NT2/D1 (cell line): Measurements from ENCODE around the gene CROCC2.

ENCODE experiments used
- DNase-seq: peaks from one replicate; pipeline ENCODE4 v3.0.0-alpha.2; 2011; ENCODE audit warnings: low read depth, low spot score
- H3K27me3 ChIP-seq: 2 replicates; pipeline ENCODE4 v1.6.0; 2011; ENCODE audit warnings: mild to moderate bottlenecking; ENCODE audit not compliant: insufficient read length, insufficient read depth
- H3K36me3 ChIP-seq: 2 replicates; pipeline ENCODE4 v1.6.1; 2011; ENCODE audit warnings: mild to moderate bottlenecking, low read length, mixed read lengths; ENCODE audit not compliant: insufficient read depth, insufficient read length
- H3K4me1 ChIP-seq: 2 replicates; pipeline ENCODE4 v1.5.1; 2011; ENCODE audit not compliant: insufficient read depth, insufficient read length
- H3K4me3 ChIP-seq: 2 replicates; pipeline ENCODE4 v1.5.1; 2011; ENCODE audit warnings: low read depth; ENCODE audit not compliant: insufficient read length
- H3K9ac ChIP-seq: 2 replicates; pipeline ENCODE4 v1.6.0; 2011; ENCODE audit warnings: low read depth; ENCODE audit not compliant: insufficient read length
- H3K9me3 ChIP-seq: 2 replicates; pipeline ENCODE4 v1.5.1; 2011; ENCODE audit warnings: mild to moderate bottlenecking, low read length; ENCODE audit not compliant: insufficient read depth
- SUZ12 ChIP-seq: IDR thresholded peaks from 2 replicates; pipeline ENCODE4 v1.6.1; 2011; ENCODE audit not compliant: insufficient read length, insufficient read depth; ENCODE audit errors: extremely low read depth
- YY1 ChIP-seq: IDR thresholded peaks from 2 replicates; pipeline ENCODE4 v1.6.1; 2011; ENCODE audit not compliant: insufficient read length, insufficient read depth
- ZNF274 ChIP-seq: IDR thresholded peaks from 2 replicates; pipeline ENCODE4 v1.6.1; 2011; ENCODE audit warnings: mild to moderate bottlenecking, low read depth, low read length

CROCC2 gene

GRCh38 chr2:240900141-240900860 is 5.8 kb upstream of the CROCC2 start:
- Histone ChIP-seq H3K9me3 (peaks cover 8% of the 10 kb centered on the region; the same call in 1 of the 2 replicates), H3K4me3 (no peak overlapping the region), H3K27me3 (no peaks in the 10 kb centered on the region), H3K4me1 (peaks cover 25% of the 10 kb centered on the region), H3K9ac (no peak overlapping the region), H3K36me3 (no peaks in the 10 kb centered on the region)
- DNase-seq: no peak
- no peak for TF ChIP-seq YY1
- no peak for TF ChIP-seq SUZ12
- TF ChIP-seq ZNF274: no peak

GRCh38 chr2:240901986-240902614 is 4.0 kb upstream of the CROCC2 start:
- H3K9ac ChIP-seq: no peak overlapping the region
- H3K9me3 ChIP-seq: peaks cover 8% of the 10 kb centered on the region; the same call in 1 of the 2 replicates
- peaks cover 16% of the 10 kb centered on the region for H3K4me1 ChIP-seq
- H3K36me3 ChIP-seq: no peaks in the 10 kb centered on the region
- no peaks in the 10 kb centered on the region for H3K27me3 ChIP-seq
- H3K4me3 ChIP-seq: no peak overlapping the region
- DNase-seq: no peak
- no peak for TF ChIP-seq YY1

- H3K9me3 ChIP-seq: peaks cover 8% of the 10 kb centered on the region; the same call in 1 of the 2 replicates
- no peak for DNase-seq
- no peak overlapping the region for H3K4me3 ChIP-seq
- no peaks in the 10 kb centered on the region for H3K27me3 ChIP-seq
- TF ChIP-seq SUZ12 (no peak), ZNF274 (no peak)
- no peaks in the 10 kb centered on the region for H3K36me3 ChIP-seq
- H3K4me1 ChIP-seq: peaks cover 10% of the 10 kb centered on the region
- no peak overlapping the region for H3K9ac ChIP-seq
These were observed 3.5 kb upstream of the CROCC2 start for GRCh38 chr2:240902615-240903041.

- Histone ChIP-seq H3K27me3 (no peaks in the 10 kb centered on the region), H3K9ac (no peak overlapping the region)
- TF ChIP-seq SUZ12: no peak
- TF ChIP-seq ZNF274: no peak
- no peak for TF ChIP-seq YY1
These were observed 2.7 kb upstream of the CROCC2 start for GRCh38 chr2:240903191-240904060.

GRCh38 chr2:240904216-240905175 is 1.6 kb upstream of the CROCC2 start:
- Histone ChIP-seq H3K9ac (no peak overlapping the region), H3K9me3 (peaks cover 8% of the 10 kb centered on the region; the same call in 1 of the 2 replicates), H3K36me3 (no peaks in the 10 kb centered on the region), H3K27me3 (peaks cover 5% of the 10 kb centered on the region), H3K4me1 (peaks cover 10% of the 10 kb centered on the region), H3K4me3 (no peak overlapping the region)
- TF ChIP-seq YY1: no peak
- TF ChIP-seq SUZ12: no peak
- no peak for TF ChIP-seq ZNF274
- no peak for DNase-seq

More at GRCh38 chr2:240903191-240904060, 2.7 kb upstream of the CROCC2 start:
- Histone ChIP-seq H3K4me3 (no peak overlapping the region), H3K4me1 (peaks cover 10% of the 10 kb centered on the region), H3K36me3 (no peaks in the 10 kb centered on the region), H3K9me3 (peaks cover 8% of the 10 kb centered on the region; the same call in 1 of the 2 replicates)
- no peak for DNase-seq

- DNase-seq: no peak
- H3K9ac ChIP-seq: no peak overlapping the region
- H3K4me1 ChIP-seq: peaks cover 10% of the 10 kb centered on the region
- TF ChIP-seq ZNF274: no peak
- no peak for TF ChIP-seq YY1
- TF ChIP-seq SUZ12: no peak
- H3K4me3 ChIP-seq: no peak overlapping the region
- peaks cover 8% of the 10 kb centered on the region; the same call in 1 of the 2 replicates for H3K9me3 ChIP-seq
- H3K36me3 ChIP-seq: no peaks in the 10 kb centered on the region
- H3K27me3 ChIP-seq: peaks cover 6% of the 10 kb centered on the region
These were observed 857 bp upstream of the CROCC2 start for GRCh38 chr2:240905176-240905781.
